Fibroblast of mammary gland (primary cell): ENCODE results near the gene DENND4C.

Experiments
- DNase-seq: peaks from one replicate; pipeline ENCODE4 v3.0.0-alpha.2; 2010; ENCODE audit warnings: low read depth
- H3K4me3 ChIP-seq: 2 replicates; pipeline ENCODE4 v1.5.1; 2011; ENCODE audit warnings: low read depth, mild to moderate bottlenecking, low read length, moderate library complexity; ENCODE audit not compliant: control insufficient read depth
- TF ChIP-seq, protein P1 (sequence below): conservative IDR thresholded peaks from 2 replicates; pipeline ENCODE4 v1.5.1; 2011; ENCODE audit warnings: low read depth, low read length, inconsistent platforms; ENCODE audit not compliant: control insufficient read depth, insufficient read depth

The DENND4C gene

DNA sequence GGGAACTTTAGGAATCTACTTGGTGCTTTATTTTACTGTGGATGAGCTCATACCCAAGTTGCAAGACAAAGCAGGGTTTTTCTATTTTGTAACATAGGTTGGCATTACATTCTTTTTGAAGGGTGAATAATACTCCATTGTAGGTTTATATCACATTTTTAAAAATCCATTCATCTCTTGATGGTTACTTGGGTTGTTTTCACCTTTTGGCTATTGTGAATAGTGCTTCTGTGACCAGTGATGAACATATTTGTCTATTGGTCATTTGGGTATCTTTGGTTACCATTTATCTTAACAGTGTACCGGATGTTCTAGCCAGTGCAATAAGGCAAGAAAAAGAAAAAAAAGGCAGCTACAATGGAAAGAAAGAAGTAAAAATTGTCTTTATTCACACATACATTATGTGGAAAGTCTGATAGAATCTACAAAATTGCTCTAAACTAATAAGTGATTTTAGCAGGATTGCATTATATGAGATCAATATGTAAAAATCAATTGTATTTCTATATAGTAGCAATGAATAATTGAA lies 40.0 kb downstream of the DENND4C start:
- no peak for DNase-seq
- TF ChIP-seq, protein P1, sequence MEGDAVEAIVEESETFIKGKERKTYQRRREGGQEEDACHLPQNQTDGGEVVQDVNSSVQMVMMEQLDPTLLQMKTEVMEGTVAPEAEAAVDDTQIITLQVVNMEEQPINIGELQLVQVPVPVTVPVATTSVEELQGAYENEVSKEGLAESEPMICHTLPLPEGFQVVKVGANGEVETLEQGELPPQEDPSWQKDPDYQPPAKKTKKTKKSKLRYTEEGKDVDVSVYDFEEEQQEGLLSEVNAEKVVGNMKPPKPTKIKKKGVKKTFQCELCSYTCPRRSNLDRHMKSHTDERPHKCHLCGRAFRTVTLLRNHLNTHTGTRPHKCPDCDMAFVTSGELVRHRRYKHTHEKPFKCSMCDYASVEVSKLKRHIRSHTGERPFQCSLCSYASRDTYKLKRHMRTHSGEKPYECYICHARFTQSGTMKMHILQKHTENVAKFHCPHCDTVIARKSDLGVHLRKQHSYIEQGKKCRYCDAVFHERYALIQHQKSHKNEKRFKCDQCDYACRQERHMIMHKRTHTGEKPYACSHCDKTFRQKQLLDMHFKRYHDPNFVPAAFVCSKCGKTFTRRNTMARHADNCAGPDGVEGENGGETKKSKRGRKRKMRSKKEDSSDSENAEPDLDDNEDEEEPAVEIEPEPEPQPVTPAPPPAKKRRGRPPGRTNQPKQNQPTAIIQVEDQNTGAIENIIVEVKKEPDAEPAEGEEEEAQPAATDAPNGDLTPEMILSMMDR: no peak
- H3K4me3 ChIP-seq: no peak overlapping the region

DNA sequence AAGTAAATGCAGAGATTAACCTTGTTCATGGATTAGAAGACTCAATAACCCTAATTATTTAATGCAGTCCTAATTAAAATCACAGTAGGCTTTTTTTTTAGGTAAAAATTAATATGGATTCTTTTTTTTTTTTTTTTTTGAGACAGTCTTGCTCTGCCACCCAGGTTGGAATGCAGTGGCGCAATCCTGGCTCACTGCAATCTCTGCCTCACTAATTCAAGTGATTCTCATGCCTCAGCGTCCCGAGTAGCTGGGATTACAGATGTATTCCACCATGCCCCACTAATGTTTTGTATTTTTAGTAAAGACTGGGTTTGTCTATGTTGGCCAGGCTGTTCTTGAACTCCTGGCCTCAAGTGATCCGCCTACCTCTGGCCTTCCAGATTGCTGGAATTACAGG lies 40.6 kb downstream of the DENND4C start:
- no peak overlapping the region for H3K4me3 ChIP-seq
- TF ChIP-seq, protein P1: no peak
- no peak for DNase-seq

DNA sequence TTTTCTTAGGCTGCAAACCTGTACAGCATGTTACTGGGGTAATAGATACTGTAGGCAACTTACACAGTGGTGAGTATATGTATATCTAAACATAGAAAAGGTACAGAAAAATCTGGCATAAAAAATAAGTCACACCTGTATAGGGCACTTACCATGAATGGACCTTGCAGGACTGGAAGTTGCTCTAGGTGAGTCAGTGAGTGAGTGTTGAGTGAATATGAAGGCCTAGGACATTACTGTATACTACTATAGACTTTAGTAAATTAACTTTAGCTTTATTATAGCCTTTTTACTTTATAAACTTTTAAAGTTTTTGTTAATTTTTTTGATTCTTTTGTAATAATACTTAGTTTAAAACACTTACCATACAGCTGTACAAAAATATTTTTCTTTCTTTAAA lies 51.3 kb downstream of the DENND4C start:
- DNase-seq: no peak
- H3K4me3 ChIP-seq: no peak overlapping the region
- TF ChIP-seq, protein P1: no peak

DNA sequence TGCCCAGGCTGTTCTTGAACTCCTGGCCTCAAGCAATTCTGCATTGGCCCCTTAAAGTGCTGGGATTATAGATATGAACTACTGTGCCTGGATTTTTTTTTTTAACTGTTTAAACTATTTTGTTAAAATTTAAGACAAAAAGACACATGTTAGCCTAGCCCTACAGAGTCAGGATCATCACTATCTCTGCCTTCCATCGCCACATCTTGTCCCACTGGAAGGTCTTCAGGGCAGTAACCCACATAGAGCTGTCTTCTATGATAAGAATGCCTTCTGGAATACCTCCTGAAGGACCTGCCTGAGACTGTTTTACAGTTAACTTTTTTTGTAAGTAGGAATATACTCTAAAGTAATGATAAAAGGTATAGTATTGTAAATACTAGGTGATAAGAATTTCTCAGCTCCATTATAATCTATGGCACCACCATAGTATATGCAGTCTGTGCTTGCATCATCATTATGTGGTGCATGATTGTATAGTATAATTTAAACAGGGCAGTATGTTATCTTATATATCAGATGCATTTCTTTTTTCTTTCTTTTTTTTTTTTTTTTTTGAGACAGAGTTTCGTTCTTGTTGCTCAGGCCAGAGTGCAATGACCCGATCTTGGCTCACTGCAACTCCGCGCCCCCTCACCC lies 52.7 kb downstream of the DENND4C start:
- DNase-seq: no peak
- H3K4me3 ChIP-seq: no peak overlapping the region
- TF ChIP-seq, protein P1: no peak

DNA sequence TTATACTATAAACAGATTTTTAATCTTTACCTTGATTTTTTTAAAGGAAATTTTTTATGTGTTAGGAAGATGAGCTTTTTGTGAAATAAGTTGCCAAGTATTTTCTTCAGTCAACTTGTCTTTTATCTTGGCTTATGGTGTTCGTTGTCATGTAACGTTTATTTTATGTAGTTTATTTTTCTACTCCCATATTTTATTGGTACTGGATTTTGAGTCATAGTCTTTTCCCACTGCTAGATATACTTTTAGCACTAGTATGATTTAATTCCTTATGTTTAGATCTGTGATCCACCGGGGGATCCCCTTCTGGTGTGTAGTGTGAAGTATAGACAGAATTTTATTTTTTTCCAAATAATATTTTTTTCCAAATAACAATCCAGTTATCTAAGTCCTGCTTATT lies 54.2 kb downstream of the DENND4C start:
- no peak for DNase-seq
- TF ChIP-seq, protein P1: no peak

DNA sequence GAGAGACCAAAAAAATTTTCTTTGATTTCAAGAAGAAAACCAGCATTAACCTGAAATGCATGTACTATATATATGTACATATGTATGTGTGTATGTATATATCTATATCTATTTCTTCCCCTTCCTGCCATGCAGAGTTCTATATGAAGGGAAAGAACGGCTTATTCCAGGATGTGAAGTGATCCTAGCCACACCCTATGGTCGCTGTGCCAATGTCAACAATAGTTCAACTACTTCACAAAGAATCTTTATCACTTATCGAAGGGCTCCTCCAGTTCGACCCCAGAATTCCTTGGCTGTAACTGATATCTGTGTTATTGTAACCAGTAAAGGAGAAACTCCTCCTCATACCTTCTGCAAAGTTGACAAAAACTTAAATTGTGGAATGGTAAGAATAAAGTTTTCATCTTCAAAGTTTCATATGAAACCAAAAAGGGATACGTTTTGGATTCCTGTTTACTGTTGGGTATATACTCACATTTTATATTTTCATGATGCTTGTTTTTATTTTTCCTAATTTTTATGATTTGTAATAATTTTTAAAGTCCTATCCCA lies 56.2 kb downstream of the DENND4C start:
- peak; percentile 42 for DNase-seq
- TF ChIP-seq, protein P1: no peak
- H3K4me3 ChIP-seq: no peak overlapping the region

More for the DNA sequence above, 54.2 kb downstream of the DENND4C start:
- H3K4me3 ChIP-seq: no peak overlapping the region
